T-helper 2 cell treated with Interferon-gamma antibody and Interleukin-4, amounts not matched to agents 100 ng/mL and 5 ng/mL, for 36 hours (primary cell): ENCODE results near the gene MFAP4. TPM values are rescaled to one million over a fixed set of nuclear protein-coding genes. Genes with fewer than 3 reads are reported as not detected.

Source experiments
- intact Hi-C: fragments of 100-400 bp; cut with micrococcal nuclease; formaldehyde crosslinking; loops from one replicate; pipeline ENCODE4 v1.15.1; 2023
- total RNA-seq: library from RNA; stranded (reverse); gene quantifications from 2 replicates; pipeline ENCODE4 v1.2.3, GENCODE V29; 2022

MFAP4 gene
- total RNA-seq, 1 donor from 2014 or later = not detected

DNA sequence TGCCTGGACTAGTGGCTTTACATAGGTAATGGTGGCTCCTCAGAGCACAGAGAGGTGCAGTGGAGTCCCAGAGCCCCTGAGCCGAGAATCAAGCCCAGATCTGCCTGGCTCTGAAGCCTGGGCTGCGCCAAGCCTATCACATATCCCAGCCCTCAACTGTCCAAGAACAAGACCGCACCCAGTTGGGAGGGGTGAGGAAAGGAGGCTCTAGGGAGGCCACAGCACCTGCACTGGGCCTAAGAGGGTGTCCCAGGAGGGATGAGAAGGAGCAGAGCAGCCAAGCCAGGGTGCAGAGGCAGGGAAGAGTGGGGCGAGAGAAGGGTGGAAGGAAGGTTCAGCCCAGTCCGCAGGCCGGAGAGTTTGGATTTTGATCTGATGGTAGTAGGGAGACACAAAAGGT is 23.1 kb upstream of the MFAP4 start:
- intact Hi-C loops = no loop called here

GRCh38 chr17:19409509-19409908 is 22.5 kb upstream of the MFAP4 start:
- intact Hi-C loops = no loop called here

- intact Hi-C loops = no loop called here
These were observed 22.1 kb upstream of the MFAP4 start for GRCh38 chr17:19409066-19409465.

DNA sequence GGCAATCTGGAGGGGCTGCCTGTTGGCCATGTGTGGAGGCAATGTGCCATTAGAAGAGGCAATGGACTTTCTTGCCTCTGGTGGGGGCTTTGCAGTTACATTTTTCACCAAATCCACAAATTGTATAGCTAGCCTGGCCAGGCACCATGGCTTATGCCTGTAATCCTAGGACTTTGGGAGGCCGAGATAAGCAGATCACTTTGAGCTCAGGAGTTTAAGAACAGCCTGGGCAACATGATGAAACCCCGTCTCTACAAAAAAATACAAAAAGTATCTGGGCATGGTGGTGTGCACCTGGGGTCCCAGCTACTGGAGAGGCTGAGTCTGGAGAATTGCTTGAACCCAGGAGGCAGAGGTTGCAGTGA is 21.3 kb upstream of the MFAP4 start:
- intact Hi-C loops = no loop called here

DNA sequence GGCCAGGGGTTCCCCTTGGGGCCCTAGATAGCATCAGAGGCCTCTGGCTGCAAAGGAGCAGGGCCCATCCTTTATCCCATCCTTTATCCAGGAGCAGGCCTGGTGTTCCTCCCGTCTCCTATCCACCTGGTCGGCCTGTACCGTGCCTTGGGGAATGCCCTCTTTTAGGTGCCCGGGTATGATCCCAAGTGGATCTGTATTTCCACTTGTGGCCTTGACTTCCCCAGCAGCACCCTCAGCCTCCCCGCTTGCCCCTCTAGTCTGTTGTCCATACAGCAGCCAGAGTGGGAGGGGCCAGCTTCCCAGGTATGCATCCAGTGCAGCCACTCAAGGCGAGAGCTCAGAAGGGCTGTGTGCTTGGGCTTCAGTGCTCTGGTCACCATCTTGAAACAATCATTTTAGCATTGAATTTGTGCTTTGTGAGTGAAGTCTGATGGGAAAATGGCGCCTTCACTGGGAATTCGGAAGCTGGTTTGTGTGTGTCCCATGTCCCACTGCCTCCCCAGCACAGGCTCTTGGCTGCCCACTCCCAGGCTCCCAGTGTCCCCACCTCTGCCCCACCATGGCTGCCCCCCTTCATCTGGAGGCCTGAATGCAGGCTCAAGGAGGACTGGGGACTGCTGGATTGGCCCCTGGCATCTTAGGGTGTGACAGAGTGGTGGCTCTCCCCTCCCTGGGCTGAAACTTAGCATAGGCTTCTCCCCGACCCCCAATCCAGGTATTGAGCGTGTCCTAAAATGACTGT is 20.8 kb upstream of the MFAP4 start:
- intact Hi-C loops = no loop called here

GRCh38 chr17:19405114-19405513 is 18.1 kb upstream of the MFAP4 start:
- intact Hi-C loops = no loop called here

GRCh38 chr17:19404264-19404663 is 17.3 kb upstream of the MFAP4 start:
- intact Hi-C loops = no loop called here

DNA sequence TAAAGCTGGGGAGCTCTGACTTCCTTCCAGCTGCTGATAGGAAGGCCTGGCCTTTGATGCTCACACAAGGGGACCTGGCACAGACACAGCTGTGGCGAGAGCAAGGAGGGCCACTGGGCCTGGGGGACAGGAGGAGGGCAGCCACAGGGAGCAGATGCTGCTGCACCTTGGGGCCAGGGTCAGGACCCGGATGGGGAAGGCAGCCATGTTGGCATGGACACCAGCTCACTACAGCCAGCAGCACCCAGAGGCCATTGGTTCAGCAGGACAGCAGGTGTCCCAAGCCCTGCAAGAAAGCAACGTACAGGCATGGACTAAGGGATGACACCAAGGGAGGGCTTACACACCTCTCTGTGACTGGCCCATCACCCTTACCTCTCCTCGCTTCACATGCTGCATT is 16.0 kb upstream of the MFAP4 start:
- intact Hi-C loops = no loop called here

GRCh38 chr17:19402171-19402570 is 15.2 kb upstream of the MFAP4 start:
- intact Hi-C loops = no loop called here

DNA sequence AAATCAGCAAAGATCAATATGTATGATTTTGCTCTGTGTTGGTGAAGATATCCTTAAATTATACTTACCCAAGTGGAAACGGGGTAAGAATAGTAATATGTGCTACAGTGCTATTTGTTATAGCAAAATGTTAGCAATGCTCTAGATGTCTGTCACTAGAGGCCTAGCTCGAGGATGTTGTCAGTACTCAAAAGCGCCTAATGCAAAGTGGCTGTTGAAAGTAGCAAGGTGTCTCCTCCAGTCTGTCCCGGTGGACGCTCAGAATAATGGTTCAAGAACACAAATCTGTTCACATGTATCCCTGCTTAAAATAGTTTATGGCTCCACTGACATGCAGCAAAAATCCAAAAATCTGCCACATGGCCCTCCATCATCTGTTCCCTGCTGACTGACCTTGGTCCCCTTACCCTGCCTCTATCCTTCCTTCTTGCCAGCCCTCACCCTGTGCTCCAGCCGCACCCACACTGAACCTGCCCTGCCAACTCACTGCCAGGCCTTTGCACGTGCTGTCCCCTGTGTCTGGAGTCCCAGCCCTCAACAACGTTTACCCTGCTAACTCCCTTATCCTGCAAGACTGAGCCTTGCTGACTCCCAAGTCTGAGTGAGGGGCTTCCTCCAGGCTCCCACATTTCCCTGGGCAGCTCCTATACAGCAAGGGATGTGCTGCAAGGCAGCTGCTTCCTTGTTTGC is 14.5 kb upstream of the MFAP4 start:
- intact Hi-C loops = no loop called here

DNA sequence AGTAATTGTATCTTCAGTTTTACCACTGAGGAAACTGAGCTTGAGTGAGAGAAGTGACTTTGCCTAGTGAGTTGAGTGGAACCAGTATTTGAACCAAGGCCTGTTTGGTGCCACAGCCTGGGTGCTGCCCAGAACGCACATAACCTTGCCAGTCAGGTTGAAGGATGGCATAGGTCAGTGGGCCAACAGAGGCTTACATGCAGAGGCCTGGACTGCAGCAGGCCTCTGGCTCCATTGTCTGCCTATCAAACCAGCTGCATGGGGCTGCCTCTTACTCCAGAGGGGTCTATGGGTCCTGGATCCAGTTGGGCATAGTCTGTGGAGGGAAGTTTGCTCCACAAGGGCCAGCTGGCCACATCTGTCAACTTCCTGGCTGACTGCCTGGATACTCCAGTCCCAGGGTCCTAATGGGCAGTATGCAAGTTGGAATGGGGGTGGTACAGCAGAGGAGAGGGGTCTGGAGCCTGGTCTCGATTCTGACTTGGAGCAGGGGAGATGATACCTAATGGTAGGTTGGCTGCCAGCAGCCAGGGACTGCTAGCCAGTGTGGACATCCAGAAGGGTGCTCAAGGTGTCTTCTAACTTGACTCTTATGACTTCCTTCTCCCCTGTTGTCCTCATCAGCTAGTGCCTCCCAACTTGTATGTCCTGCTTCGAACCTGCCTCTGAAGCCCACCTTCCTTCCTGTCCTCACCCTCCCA is 12.9 kb upstream of the MFAP4 start:
- intact Hi-C loops = no loop called here

DNA sequence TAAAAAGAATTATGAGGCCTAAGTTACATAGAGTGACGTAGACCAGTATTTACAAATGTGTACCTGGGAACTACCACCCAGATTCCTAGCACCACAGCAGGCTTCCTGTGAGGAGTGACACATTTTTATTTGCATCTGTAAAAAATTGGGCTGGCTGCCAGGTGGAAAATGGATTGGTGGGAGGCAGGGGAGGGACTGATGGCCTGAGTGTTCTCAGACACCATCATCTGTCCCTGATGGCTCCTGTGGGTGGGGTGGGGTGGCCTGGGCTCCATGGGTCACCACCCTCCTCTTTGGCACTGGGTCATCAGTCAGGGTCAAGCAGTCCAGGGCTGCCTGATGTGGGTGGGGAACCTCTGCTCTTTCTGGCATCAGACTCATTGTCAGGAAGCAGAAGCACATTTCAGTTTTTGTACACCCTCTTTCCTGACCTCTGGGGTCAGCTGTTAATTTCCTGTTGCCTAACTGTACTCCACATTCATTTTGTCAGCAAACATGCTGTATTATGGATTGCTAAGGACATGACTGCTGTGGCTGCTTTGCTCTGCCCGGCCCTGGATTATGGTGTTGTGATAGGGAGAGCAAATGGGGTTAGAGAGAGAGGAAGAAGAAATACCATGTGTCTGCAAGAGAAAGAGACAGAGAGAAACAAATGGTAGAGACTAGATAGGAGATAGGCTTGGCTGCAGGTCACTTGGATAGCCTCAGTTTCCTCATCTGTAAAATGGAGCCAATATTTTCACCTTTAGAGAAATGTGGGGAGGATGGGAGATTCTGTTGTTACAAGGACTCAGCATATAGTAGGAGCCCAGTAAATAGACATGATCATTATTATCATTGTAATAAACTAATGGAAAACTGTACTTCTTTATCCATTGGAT is 11.6 kb upstream of the MFAP4 start:
- intact Hi-C loops = no loop called here

DNA sequence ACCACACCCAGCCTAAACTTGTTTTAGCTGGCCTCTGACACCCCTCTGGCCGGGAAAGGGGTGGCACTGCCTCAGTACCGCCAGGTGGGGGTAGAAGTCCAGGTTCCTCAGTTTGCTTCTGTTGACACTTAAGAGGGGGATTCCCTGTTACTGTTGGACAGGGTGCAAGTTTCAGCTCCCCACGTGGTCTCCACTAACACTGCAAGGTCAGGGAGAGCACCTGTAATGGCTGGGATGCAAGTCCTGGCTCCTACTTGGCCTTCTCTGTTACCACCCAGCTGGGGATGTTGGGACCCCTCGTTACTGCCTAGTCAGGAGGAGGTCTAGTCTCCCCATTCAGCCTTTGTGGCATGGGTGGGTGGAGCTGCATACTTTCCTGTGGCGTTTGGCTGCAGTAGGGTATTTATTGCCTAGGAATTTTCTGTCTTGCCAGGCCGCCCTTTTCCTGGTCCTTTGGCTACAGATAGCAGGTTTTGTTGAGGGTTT is 10.6 kb upstream of the MFAP4 start:
- intact Hi-C loops = no loop called here

GRCh38 chr17:19392303-19392702 is 5.3 kb upstream of the MFAP4 start:
- intact Hi-C loops = no loop called here

DNA sequence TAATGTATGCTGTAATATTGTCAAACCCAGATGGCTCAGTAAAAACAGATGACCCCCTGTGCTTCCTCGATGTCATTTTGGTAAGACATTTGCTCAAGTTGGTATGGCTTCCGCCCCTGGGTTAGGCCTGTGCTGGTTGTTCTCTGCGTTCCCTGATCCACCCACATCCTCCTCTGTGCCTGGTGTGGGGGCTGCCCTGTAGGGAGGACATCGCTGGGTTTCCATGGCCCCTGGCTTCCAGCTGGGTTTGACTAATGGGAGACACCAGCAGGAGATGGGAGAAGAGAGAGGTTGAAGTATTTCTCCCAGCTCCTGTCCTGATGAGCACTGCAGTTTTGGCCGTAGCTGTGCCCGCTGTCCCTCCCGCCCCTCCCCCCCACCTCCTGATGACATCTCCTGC is 4.4 kb upstream of the MFAP4 start:
- intact Hi-C loops = no loop called here

GRCh38 chr17:19390951-19391350 is 4.0 kb upstream of the MFAP4 start:
- intact Hi-C loops = no loop called here

GRCh38 chr17:19388791-19389785 is 2.1 kb upstream of the MFAP4 start:
- intact Hi-C loops = no loop called here

- intact Hi-C loops = no loop called here
These were observed 1.0 kb upstream of the MFAP4 start for GRCh38 chr17:19387921-19388521.

DNA sequence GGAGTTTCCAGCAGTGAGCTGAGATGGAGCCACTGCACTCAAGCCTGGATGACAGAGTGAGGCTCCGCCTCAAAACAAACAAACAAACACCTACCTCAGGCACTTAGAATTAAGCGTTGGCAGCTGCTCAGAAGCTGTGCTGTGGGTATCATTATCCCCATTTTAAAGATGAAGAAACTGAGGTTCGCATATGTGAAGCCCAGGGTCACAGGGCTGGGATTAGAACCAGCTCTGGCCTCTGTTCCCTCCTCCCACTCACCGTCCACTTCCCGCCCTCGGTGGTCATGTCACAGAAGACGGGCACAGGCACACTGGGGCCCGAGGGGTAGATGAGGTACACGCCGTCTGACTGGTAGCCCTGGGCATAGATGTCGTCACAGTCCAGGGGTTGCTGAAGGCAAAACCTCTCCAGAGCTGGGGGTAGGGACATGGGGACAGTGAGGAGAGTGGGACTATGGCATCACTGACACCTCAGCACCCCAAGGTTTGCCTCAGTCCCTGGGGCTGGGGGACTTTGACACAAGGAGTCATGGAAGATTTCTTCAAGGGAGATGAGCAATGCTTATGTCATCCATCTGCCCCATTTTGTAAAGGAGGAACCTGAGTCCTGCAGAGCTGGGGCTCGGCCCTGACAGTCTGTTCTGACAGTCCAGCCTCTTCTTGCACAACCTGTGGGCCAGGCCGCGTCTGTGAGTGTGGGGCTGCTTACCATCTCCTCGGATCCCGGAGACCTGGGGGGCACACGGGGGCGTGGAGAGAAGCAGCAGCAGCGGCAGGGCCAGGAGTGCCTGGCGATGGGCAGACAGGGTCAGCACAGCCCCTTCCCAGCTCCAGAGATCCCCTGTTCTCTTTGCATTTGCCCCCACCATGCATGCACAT is 700 bp downstream of the MFAP4 start:
- intact Hi-C loops = no loop called here
